B cell (primary cell): ENCODE data around the gene PLCD3. TPM values are rescaled to one million over a fixed set of nuclear protein-coding genes. Genes with fewer than 3 reads are reported as not detected.

Source experiments
- ATAC-seq: fragments of 200-7000 bp; cut with Tn5 transposase; one replicate; pipeline ENCODE4 v1.10.0; 2021; ENCODE audit warnings: low read depth, mild to moderate bottlenecking, moderate number of reproducible peaks, moderate library complexity
- CTCF ChIA-PET: fragments of 350-600 bp; sonication (Branson Sonifier 250); formaldehyde crosslinking; loops from one replicate; lab custom pipeline; 2021; ENCODE audit warnings: antibody characterized with exemption, inconsistent platforms; lab: Charles Lee
- POLR2A ChIA-PET: fragments of 350-600 bp; sonication (Branson Sonifier 250); formaldehyde crosslinking; loops from one replicate; lab custom pipeline; 2021; ENCODE audit warnings: antibody characterized with exemption; lab: Charles Lee
- DNase-seq: peaks from one replicate; pipeline ENCODE4 v3.0.0; 2013
- H2AFZ ChIP-seq: 2 replicates; pipeline ENCODE4 v1.6.1; 2012; ENCODE audit warnings: mild to moderate bottlenecking, low read depth, low read length; ENCODE audit not compliant: insufficient read depth, poor library complexity, severe bottlenecking
- H3K27ac ChIP-seq, 2 donors: 1 replicate in 1 of 2; 2 replicates in 1 of 2; pipeline ENCODE4 v1.5.1; 2012 to 2013; ENCODE audit warnings: low read length in 2 of 2, mild to moderate bottlenecking in 2 of 2, moderate library complexity in 1 of 2
- H3K27me3 ChIP-seq, 4 experiments: fragments of 200-600 bp in 1 of 4; sonication (generic) in 1 of 4; replicated peaks in 1 of 4; 1 replicate in 2 of 4; 2 replicates in 2 of 4; pipeline versions ENCODE4 v1.6.1 to v1.7.0; 2013 to 2016; ENCODE audit warnings: low read length in 3 of 4, mild to moderate bottlenecking in 2 of 4, mixed read lengths in 1 of 4, moderate library complexity in 1 of 4; ENCODE audit not compliant: insufficient read depth in 4 of 4, control insufficient read depth in 3 of 4; ENCODE audit errors: control extremely low read depth in 1 of 4
- H3K36me3 ChIP-seq, 2 experiments: replicated peaks in 1 of 2; 1 replicate in 1 of 2; 2 replicates in 1 of 2; pipeline versions ENCODE4 v1.6.1 to v1.7.1; 2013; ENCODE audit warnings: low read length in 1 of 2; ENCODE audit not compliant: insufficient read depth in 2 of 2, control insufficient read depth in 1 of 2; ENCODE audit errors: control extremely low read depth in 1 of 2, extremely low read depth in 1 of 2
- H3K4me1 ChIP-seq, 2 donors: fragments of 200-600 bp in 1 of 2; sonication (generic) in 1 of 2; 1 replicate in 1 of 2; 2 replicates in 1 of 2; pipeline versions ENCODE4 v1.5.1 to v1.6.1; 2013 to 2017; ENCODE audit warnings: low read length in 2 of 2; ENCODE audit not compliant: control insufficient read depth in 2 of 2, insufficient read depth in 2 of 2
- H3K4me2 ChIP-seq: replicated peaks from 2 replicates; pipeline ENCODE3; 2012; ENCODE audit warnings: mild to moderate bottlenecking, low read depth, low read length; ENCODE audit not compliant: poor library complexity, severe bottlenecking
- H3K4me3 ChIP-seq, 5 experiments: fragments of 200-600 bp in 1 of 5; sonication (generic) in 1 of 5; 1 replicate in 3 of 5; 2 replicates in 2 of 5; pipeline versions ENCODE4 v1.5.1 to v1.7.0; 2011 to 2016; ENCODE audit warnings: low read length in 4 of 5, mild to moderate bottlenecking in 4 of 5, low read depth in 2 of 5, control low read depth in 1 of 5, moderate library complexity in 1 of 5; ENCODE audit not compliant: insufficient read depth in 1 of 5; ENCODE audit errors: control extremely low read depth in 1 of 5, extremely low read depth in 1 of 5
- H3K79me2 ChIP-seq: fragments of 200-600 bp; sonication (generic); one replicate; pipeline ENCODE4 v1.6.0; 2016; ENCODE audit warnings: low read length; ENCODE audit not compliant: control insufficient read depth, insufficient read depth
- H3K9ac ChIP-seq: fragments of 200-600 bp; sonication (generic); 2 replicates; pipeline ENCODE4 v1.6.1; 2017; ENCODE audit warnings: mild to moderate bottlenecking, low read length, moderate library complexity
- H3K9me3 ChIP-seq, 3 donors: one replicate each; pipeline versions ENCODE4 v1.6.1 to v1.7.1; 2013; ENCODE audit warnings: low read length in 2 of 3; ENCODE audit not compliant: control insufficient read depth in 2 of 3, insufficient read depth in 1 of 3; ENCODE audit errors: control extremely low read depth in 1 of 3
- H4K20me1 ChIP-seq: 2 replicates; pipeline ENCODE4 v1.6.0; 2012; ENCODE audit warnings: mild to moderate bottlenecking, low read length; ENCODE audit not compliant: insufficient read depth, control insufficient read depth, poor library complexity, severe bottlenecking
- H3K27ac Mint-ChIP-seq: one replicate; pipeline ENCODE4 v1.8.0; 2021; ENCODE audit warnings: mixed read lengths
- H3K27me3 Mint-ChIP-seq: one replicate; pipeline ENCODE4 v1.8.0; 2021; ENCODE audit warnings: mixed read lengths
- H3K4me1 Mint-ChIP-seq: one replicate; pipeline ENCODE4 v1.8.0; 2021; ENCODE audit warnings: mixed read lengths
- H3K4me3 Mint-ChIP-seq: one replicate; pipeline ENCODE4 v1.8.0; 2021; ENCODE audit warnings: mixed read lengths
- H3K9me3 Mint-ChIP-seq: one replicate; pipeline ENCODE4 v1.8.0; 2022; ENCODE audit warnings: mixed read lengths; ENCODE audit not compliant: insufficient read depth
- EZH2 ChIP-seq: IDR thresholded peaks from 2 replicates; pipeline ENCODE4 v1.6.1; 2012; ENCODE audit warnings: borderline replicate concordance, low read depth, mild to moderate bottlenecking, moderate library complexity, low read length; ENCODE audit not compliant: insufficient read depth, poor library complexity, severe bottlenecking
- WGBS: methylation state at CpG from one replicate; pipeline ENCODE4 v1.1.5; 2013; ENCODE audit warnings: missing lambda C conversion rate; ENCODE audit not compliant: insufficient coverage; 5-methylcytosine and 5-hydroxymethylcytosine counted together
- intact Hi-C: fragments of 100-400 bp; cut with micrococcal nuclease; formaldehyde crosslinking; loops from one replicate; pipeline ENCODE4 v1.10.0; 2022
- polyA plus RNA-seq: library from polyadenylated mRNA; depleted of rRNA; stranded (reverse); fragments of >200 nt; gene quantifications from 2 replicates; pipeline ENCODE4 v1.2.3, GENCODE V29; 2012
- total RNA-seq, 2 donors: library from RNA; stranded (reverse); fragments of 120-200 nt in 1 of 2; gene quantifications; 1 replicate in 1 of 2; 2 replicates in 1 of 2; pipeline versions ENCODE4 v1.2.3 to v1.2.4, GENCODE V29; 2013 to 2022
- TF ChIP-seq, protein P1 (sequence below): fragments of 200-600 bp; IDR thresholded peaks from one replicate; pipeline ENCODE4 v1.8.0; 2022; ENCODE audit warnings: antibody characterized with exemption, mild to moderate bottlenecking

The PLCD3 gene
- total and polyA plus RNA-seq, 2 donors (not counting 1 experiment from before 2014, with no cell fraction given): 0.54 to 2.2 TPM

DNA sequence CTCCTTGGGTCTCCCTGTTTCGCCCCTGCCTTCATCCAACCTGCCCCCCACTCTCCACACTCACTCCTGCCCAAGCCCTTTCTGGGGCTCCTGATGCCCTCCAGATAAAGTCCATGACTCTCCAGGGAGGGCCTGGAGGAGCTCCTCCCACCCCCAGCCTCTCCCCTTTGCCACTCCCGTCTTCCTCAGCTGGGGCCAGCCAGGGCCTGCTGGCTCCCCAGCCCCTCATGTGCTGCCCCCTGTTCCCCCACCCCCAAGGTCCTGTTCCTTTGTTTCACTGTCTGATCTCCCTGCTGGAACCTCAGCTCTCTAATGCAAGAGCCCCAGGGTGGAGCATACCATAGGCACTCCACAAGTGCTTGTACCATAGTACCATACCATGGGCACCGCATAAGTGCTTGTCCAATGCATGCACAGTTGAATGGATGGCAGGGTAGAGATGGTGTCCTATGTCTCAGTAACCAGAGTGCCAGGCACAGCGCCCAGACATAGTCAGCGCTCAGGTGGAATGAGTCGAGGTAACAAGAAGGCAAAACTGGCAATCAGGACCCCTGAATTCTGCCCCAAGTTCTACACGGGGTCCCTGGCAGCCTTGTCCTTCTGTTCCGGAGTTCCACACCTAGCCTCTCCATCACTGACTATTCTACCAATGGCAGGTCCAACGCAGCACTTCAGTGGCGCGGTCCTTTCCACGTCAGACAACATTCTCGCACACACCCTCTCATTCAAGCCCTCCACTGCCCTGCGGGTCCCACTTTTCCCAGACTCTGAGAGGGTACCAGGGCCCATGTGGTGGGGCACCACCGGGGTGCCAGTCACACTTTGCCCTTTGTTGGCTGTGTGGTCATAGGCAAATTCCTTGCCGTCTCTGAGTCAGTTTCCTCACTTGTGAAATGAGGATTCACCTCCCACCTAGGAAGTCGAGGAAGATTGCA, 1.4 kb downstream of the PLCD3 start:
- H3K9ac ChIP-seq: no peak overlapping the region
- Mint-ChIP-seq H3K27me3 (peaks cover 4% of the 10 kb centered on the region), H3K9me3 (no peaks in the 10 kb centered on the region), H3K27ac (peak overlapping the region; percentile 37), H3K4me3 (peak overlapping the region; percentile 97), H3K4me1 (peaks cover 13% of the 10 kb centered on the region)
- peak overlapping the region; percentile 95 for H3K4me2 ChIP-seq
- H3K9me3 ChIP-seq: no peaks in the 10 kb centered on the region
- no peak overlapping the region for H3K27ac ChIP-seq
- intact Hi-C loops: no loop called here
- H3K27me3 ChIP-seq: peaks cover 0 to 10% (median 2%) of the 10 kb centered on the region in 4 experiments
- H2AFZ ChIP-seq: no peak overlapping the region
- ChIA-PET POLR2A (no interaction called here), CTCF (interaction anchor here (0.7 to 10.2 kb wide), 5 partner anchors 20 to 952 kb away, joined by 3 to 242 read pairs (median 4); partner anchors contain the start of gene HEXIM1)
- ATAC-seq (no peak), DNase-seq (no peak)
- no peaks in the 10 kb centered on the region for H4K20me1 ChIP-seq
- no peak for TF ChIP-seq EZH2
- TF ChIP-seq, protein P1, sequence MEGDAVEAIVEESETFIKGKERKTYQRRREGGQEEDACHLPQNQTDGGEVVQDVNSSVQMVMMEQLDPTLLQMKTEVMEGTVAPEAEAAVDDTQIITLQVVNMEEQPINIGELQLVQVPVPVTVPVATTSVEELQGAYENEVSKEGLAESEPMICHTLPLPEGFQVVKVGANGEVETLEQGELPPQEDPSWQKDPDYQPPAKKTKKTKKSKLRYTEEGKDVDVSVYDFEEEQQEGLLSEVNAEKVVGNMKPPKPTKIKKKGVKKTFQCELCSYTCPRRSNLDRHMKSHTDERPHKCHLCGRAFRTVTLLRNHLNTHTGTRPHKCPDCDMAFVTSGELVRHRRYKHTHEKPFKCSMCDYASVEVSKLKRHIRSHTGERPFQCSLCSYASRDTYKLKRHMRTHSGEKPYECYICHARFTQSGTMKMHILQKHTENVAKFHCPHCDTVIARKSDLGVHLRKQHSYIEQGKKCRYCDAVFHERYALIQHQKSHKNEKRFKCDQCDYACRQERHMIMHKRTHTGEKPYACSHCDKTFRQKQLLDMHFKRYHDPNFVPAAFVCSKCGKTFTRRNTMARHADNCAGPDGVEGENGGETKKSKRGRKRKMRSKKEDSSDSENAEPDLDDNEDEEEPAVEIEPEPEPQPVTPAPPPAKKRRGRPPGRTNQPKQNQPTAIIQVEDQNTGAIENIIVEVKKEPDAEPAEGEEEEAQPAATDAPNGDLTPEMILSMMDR: no peak
- no peak overlapping the region for H3K4me3 ChIP-seq
- H3K79me2 ChIP-seq: peaks cover 9% of the 10 kb centered on the region
- no peaks in the 10 kb centered on the region for H3K36me3 ChIP-seq
- peaks cover 8 to 11% of the 10 kb centered on the region in 2 donors for H3K4me1 ChIP-seq
- WGBS: 82% methylated on average over 15 of the region's 17 CpGs
